AG10803 (cell line): ENCODE data around the gene ALPI.

ENCODE experiments used
- DNase-seq: peaks from one replicate; pipeline ENCODE4 v3.0.0; 2010; ENCODE audit warnings: low read depth
- H3K4me3 ChIP-seq: 2 replicates; pipeline ENCODE4 v1.5.1; 2011; ENCODE audit warnings: mild to moderate bottlenecking, low read length, control low read depth
- CTCF ChIP-seq: conservative IDR thresholded peaks from 2 replicates; pipeline ENCODE4 v1.5.1; 2011; ENCODE audit warnings: mild to moderate bottlenecking, low read length, control low read depth, inconsistent platforms

The ALPI gene

DNA sequence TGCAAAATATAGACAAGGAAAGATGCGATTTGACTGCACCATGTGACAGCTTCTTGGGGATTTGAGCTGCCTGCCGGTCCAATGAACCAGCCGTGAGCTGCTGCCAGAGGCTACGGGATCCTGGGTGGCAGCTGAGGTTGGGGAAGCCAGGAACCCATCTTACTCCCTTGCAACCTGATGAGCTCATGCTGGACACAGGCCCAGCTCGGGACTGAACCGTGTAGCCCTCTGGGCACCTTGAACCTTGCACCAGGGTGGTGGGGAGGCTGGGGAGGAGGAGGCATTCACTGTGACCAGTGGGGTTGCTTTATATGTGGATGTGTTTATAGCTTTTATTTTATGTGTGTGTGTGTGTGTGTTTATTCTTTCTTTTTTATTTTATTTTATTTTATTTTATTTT lies 9.1 kb downstream of the ALPI start:
- H3K4me3 ChIP-seq: no peak overlapping the region
- no peak for DNase-seq
- no peak for TF ChIP-seq CTCF

DNA sequence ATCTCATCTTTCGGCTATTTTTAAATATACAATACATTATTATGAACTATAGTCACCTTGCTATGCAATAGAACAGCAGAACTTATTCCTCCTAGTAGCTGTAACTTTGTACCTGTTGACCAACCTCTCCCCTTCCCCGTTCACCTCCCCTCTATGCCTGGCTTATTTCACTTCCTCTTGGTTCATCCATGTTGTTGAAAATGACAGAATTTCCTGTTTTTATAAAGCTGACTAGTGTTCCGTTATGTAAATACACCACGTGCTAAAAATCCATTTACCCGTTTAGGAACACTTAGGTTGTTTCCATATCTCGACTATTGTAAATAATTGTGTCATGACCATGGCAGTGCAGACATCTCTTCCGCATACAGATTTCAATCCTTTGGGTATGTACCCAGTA lies 10.3 kb downstream of the ALPI start:
- TF ChIP-seq CTCF: no peak
- no peak overlapping the region for H3K4me3 ChIP-seq
- no peak for DNase-seq

- TF ChIP-seq CTCF: no peak
- DNase-seq: no peak
- no peak overlapping the region for H3K4me3 ChIP-seq
Measured at GRCh38 chr2:232473467-232473890, 17.5 kb downstream of the ALPI start.

DNA sequence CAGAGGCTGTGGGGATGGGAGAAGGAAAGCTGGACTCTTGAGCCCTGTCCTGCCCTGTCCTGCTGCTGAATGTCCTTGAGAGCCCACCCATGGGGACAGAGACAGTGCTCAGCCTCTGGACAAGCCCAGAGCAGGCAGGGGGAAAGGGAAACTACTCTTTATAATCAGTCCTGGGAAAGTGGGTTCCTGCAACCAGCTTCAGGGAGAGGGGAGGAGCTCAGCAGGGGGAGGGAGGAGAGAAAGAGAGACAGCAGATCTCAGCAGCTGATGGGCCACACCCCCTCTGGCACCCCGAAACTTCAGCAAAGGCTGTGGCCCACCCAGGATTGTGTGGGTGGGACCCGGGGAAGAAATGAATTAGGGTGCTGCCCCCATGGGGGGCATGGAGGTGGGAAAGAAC lies 20.1 kb downstream of the ALPI start:
- no peak for TF ChIP-seq CTCF
- DNase-seq: no peak
- no peak overlapping the region for H3K4me3 ChIP-seq

- no peak for TF ChIP-seq CTCF
Measured at GRCh38 chr2:232476791-232477190, 20.8 kb downstream of the ALPI start.

DNA sequence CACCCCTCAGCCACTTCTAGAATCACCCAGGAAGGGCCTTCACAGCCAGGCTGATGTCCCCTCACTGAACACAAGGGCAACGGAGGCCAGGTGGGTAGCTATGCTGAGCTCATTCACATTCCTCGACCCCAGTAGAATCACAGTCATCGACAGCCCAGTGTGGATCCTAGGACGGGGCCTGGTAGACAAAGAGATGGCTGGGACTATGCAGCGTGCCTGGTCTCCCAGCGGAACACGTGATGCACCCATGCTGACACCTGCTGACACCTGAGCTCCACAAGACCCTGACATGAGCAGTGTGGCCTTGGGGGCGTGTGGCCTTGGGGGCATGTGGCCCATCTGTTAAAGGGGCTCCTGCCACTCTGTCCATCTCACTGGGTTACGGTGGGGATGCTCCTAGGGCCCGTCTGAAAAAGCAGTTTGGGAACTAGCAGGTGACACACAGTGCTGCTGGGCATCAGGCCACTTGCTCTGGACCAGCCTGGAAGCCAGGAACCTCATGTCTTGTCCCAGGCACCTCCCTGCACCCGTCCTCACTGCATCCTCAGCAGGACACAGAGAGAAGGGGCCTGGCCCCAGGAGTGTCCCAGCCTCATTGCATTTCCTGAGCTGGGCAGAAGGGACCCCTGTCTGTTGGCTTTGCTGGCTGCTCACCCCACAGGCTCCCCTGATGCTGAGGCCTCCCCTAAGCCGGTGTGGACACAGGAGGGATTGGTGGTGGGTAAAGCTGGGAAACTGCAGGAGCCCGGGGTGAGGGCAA lies 22.0 kb downstream of the ALPI start:
- no peak for DNase-seq
- TF ChIP-seq CTCF: no peak
- no peak overlapping the region for H3K4me3 ChIP-seq

More at GRCh38 chr2:232476791-232477190, 20.8 kb downstream of the ALPI start:
- DNase-seq: no peak
- no peak overlapping the region for H3K4me3 ChIP-seq

DNA sequence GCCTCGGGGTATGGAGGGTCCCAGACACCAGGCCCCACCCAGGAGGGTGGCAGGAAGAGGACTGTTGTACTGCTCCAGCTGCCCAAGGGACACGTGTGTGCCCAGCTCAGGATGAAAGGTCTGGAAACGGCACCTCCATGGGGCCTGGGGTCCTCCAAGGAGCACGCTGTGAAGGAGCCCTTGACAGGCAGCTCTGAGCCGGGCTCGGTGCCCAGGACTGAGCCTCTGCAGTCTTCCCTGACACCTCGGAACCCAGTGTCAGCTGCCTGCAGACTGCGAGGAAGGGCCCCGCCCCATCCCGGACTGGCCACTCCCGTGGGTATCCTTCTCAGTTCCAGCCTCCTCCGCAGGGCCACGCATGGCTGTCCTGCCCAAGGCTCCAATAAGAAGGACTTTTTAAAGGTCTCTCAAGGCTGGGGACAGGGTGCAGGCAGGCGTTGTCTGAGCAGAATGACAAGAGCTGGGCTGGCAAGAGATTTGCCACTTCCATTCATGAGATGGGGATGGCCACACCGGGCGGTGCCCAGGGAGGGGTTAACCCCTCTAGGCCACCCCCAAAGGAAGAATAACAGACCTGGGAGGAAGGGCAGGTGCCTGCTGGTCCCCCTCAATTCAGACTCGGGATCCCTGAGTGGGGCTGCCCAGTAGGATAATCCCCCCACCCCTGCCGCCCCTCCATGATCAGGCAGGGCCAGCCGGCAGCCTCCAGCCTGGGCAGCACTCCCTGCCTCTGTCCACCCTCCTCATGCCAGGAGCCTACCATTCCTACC lies 22.8 kb downstream of the ALPI start:
- DNase-seq: no peak
- H3K4me3 ChIP-seq: no peak overlapping the region
- no peak for TF ChIP-seq CTCF
